ENCODE results near the gene CDCA8.

CDCA8 gene

DNA sequence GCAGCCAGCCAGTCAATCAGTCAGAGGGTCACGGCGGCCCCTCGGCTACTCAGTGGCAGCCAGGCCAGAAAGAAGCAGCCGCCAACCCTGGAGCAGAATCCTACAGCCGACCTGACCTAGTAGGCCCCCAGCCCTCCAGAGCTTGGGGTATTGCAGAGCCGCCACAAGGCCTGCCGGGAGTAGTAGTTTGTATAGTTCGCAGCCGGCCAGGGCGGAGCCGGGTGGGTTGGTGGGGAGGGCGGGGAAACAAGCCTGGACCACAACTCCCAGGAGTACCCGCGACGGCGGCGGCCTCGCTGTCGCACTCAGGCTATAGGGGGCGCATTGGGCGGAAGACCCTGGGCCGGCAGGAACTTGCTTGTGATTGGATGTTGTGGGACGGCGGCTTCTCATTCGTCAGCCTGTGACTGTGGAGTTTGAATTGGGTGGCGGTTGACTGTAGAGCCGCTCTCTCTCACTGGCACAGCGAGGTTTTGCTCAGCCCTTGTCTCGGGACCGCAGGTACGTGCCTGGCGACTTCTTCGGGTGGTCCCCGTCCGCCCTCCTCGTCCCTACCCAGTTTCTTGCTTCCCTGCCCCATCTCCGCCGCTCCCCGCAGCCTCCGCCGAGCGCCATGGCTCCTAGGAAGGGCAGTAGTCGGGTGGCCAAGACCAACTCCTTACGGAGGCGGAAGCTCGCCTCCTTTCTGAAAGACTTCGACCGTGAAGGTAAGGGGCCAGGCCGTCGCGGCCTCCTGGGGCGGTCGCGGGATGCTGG lies at the start of gene CDCA8:
Gene CDCA8 (plus strand): TSS at position 439 of the 756 bp plus-strand sequence. CDS start 175 bp downstream, at position 614.
- DNase-seq (ENCODE audit: low read depth): peak; percentile 95

DNA sequence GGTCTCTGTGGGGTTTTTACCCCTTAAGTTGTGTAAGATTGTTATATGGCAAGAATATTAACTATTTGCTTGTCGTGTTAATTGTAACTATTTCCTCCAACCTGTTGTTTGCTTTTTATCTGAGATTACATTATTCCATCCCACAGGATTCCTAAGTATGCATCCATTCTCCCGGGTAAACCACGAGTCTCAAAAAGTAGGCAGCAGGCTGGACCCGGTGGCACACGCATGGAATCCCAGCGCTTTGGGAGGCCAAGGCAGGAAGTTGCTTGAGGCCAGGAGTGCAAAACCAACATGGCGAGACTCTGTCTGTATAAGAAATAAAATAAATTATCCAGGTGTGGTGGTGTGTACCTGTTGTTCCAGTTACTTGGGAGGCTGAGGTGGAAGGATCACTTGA lies 45.0 kb upstream of the CDCA8 start:
- DNase-seq (ENCODE audit: low read depth): no peak

DNA sequence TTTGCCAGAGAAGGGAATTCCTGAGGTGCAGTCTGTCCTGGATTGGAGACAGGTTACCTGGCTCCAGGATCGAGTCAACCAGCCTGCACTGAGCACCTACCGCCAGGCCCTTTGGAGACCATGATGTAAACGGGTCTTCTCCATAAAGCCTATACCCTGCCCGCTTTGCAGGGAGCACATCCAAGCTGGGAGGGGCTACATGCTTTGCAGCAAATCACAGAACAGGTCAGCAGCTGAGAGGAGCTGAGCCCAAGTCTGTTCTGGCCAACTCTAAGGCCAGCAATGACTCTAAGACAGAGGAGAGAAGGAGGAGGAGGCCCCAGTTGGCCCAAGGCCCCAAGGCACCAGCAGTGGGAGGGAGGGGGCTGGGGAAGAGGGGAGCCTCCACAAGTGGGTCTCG lies 42.1 kb upstream of the CDCA8 start:
- no peak for DNase-seq (ENCODE audit: low read depth)

DNA sequence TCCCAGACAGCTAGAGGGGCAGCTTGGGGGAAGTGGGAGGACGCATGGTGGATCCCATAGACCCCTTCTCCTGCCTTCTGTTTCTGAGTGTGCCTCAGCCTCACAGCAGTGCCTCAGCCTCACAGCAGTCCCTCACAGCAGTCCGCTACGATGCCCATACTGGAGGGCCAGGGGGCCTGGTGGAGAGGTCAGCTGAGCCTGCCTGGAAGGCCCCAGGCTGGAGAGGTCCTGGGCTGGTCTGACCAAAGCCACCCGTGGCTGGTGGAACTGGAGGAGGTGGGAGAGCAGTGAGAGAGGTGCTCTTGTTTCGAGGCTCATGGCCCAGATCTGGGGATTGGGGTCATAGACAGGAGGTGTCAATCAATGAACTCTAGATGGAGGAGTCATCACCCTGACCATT lies 41.6 kb upstream of the CDCA8 start:
- DNase-seq (ENCODE audit: low read depth): no peak

DNA sequence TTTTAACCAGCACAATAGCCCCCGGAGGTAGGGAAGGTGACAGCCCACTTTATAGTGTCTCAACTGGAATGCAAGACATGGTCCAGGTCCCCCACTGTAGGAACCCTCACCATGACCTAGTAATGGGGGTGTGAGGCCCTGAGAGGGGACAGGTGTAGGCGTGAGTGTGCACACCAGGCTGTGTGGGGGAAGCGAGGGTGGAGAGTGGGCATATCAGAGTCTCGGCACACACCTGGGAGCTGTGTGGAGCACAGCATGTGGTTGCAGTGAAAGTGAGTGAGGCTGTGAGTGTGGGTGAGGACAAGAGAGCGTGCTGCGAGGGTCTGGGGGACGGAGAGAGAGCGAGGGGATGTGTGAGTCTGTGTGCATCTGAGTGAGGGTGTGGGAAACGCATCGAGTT lies 40.5 kb upstream of the CDCA8 start:
- DNase-seq (ENCODE audit: low read depth): no peak

DNA sequence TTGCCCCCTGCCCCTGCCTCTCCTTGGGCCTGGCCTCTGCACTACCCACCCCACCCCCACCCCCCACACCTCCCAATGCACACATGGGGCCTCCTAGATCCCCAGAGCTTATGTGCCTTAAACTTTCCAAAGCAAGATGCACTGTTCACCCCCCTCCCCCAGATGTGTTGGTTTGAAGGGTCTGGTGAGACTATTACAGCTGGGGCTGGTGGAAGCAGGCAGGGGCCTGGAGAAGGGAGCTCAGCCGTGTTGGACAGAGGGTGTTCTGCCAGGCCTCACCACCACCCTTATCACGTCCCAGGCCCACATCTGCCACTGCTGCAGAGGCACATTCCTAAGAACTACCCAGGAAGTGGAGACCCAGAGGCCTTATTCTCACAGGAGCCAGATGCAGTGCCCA lies 39.3 kb upstream of the CDCA8 start:
- DNase-seq (ENCODE audit: low read depth): no peak

DNA sequence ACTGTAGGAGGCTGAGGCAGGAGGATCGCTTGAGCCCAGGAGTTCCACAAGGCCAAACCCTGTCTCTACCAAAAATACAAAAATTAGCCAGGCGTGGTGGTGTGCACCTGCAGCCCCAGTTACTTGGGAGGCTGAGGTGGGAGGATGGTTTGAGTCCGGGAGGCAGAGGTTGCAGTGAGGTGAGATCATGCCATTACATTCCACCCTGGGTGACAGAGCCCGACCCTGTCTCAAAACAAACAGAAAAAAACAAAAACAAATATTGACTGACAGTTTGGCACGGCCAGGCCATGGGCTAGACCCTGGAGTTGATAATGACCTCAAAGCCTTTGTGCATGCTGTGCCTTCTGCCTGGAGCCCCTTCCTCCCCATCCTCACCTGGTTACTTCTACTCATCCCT lies 38.4 kb upstream of the CDCA8 start:
- DNase-seq (ENCODE audit: low read depth): no peak

DNA sequence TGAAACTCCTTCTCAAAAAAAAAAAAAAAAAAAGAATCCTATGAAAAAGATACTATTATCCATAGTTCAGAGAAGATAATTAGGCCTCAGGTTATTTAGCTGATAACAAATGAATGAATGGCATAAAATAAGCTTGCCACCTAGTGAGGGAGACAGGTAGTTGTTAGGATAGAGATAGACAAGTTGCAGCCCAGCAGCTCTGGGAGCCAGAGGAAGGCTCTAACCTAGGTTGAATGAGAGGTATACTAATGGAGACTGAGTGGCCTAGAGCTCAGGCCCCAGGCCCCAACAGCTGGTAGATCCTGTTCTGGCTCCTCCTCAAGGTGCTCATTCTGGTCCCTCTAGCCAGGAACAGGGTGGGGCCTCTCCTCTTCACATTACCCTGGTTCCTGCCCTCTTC lies 37.0 kb upstream of the CDCA8 start:
- DNase-seq (ENCODE audit: low read depth): no peak

DNA sequence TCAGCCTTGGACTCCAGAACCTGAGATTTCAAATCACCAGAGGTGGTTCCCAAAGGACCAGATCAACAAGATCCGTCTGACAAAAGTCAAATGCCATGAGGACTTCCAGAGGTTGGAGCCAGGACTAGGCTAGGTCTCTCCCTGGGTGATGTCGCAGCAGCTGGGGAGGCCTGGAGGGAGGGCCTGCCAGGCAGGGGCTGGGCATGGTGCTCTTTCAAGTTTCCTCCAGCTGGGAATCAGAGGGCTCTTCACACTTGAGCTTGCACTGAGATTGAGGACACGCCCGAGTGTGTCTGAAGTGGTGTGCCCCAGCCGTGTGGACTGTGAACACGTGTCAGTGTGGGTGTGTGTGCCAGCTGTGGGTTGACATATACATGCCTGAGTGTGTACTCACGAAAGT lies 36.3 kb upstream of the CDCA8 start:
- DNase-seq (ENCODE audit: low read depth): no peak

DNA sequence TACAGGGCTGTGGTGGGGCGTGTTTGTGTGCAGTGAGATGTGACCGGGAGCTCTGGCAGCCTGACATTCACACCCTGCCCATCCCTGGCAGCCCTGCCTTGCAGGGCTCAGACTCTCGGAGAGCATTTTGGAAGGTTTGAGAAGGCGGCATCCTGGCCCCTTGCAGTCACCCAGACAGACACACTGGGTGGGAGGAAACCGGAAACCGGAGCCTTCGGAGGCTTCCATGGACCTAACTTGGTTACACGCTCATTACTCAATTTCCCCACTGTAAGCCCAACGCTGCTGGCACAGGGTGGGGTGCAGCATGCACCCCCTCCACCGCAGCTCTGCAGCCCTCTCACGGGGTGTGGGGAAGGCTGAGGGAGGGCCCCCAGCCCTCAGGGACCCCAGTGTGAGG lies 35.4 kb upstream of the CDCA8 start:
- DNase-seq (ENCODE audit: low read depth): no peak

DNA sequence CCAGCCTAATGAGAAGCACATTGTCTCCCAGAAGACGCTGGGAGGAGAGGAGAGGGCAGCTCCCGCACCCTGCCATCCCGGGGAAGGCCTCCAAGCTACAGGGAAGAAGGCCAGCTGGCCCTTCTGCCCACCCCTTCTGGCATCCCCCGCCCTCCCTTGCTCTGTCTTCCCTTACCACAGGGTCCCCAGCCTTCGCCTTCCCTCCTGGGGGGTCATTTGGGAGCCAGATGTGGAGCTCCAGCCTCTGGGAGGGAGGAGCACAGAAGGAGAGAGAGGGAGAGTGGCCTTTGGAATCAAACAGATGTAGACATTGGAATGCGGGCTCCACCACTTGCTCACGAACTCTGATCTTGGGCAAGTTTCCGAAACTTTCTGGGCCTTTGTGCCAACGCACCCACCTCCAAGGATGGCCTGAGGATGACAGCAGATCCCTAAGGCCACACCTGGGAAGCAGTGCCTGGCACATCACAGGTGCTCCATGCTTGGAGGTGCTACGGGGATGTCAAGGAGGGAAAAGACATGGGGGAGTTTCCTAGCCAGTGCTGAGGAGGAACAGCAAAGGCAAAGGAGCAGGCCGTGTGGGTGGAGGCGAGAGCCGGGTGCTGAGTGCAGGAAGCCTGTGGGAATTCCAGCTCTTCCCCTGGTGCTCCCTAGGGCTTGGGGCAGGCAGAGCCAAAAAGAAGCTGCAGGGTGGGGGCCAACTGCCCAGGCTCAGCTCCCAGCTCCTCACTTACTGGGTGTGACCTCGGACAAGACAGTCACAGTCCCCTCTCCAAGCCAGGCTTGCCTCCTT lies 34.5 kb upstream of the CDCA8 start:
- no peak for DNase-seq (ENCODE audit: low read depth)

DNA sequence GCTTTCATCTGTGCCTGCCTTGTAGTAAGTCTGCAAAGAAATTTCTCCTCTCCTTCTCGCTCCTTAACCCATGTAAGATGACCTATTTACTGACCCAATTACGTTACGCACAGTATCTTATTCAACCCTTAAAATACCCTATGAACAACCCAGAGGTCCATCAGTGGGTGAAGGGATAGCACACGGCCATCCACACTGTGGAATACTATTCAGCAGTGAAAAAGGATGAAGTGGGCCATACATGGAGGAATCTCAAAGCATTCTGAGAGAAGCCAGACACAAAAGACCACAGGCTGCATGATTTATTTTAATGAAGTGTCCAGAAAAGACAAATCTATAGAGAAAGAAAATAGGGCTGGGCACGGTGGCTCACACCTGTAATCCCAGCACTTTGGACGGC lies 33.8 kb upstream of the CDCA8 start:
- no peak for DNase-seq (ENCODE audit: low read depth)

DNA sequence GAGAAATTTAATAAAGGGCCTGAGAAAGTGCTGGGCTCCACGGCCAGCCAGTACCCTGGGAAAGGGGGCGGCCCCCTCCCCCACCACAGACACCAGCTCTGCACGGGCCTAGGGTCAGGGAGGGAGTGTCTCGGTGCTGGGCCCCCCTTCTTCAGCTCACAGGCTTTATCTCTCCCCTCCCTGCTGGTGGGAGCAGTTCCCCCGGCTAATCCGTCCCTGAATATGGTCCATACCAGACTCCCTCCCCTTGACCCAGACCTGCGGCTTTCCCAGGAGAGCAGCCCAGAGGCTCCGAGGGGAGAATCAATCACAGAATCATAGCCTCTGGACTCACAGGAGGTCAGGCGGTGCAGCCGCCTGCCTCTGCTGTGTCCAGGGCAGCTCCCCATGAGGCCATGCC lies 31.7 kb upstream of the CDCA8 start:
- no peak for DNase-seq (ENCODE audit: low read depth)

DNA sequence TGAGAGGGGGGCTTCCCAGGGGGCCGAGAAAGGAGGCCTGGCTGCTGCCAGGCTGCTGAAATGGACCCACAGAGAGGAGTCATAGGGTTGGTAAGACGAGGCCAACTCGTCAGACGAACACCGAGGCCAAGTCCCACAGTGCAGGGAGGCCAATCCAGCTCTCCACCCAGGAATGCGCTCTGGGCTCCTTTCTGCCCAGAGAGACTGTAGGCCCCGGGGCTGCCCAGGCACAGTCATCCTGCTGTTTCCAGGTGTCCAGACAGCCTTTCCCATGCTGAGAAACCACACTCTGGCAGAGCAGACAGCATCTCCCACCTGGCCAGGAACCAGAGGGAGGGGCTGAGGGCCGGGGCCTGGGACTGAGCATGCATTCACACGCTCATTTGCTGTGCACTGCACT lies 30.9 kb upstream of the CDCA8 start:
- no peak for DNase-seq (ENCODE audit: low read depth)

DNA sequence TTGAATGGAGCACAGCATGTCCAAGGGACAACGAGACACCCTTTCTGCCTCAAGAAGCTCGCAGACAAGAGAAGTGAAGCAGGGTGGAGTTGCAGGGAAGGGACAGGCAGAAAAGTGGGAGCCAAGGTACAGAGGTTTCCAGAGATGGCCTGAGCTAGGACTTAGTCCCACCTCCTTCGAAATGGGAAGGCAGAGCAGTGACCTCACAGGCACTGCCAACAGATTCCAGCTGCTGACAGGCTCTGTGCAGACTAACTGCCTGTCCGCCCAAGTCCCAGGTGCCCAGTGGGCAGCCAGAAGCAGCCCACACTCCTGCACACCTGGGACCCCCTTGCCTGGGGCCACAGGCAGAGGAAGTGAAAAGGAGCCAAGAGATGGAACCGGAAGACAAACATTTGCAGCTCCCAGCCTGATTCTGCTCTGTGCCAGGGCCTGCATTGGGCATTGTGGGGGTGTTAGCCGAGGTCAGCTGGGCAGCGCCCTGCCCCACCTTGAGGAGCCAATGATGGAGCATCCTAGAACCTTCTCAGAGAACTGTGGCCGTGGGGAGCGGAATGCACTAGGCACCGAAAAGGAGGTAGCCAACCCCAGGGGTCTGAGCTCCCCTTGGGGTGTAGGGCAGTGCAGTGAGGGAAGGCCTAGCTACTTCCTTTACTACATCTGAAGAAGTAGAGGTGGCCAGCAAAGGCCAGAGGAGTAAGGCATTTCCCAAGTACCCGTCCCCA lies 30.1 kb upstream of the CDCA8 start:
- no peak for DNase-seq (ENCODE audit: low read depth)

DNA sequence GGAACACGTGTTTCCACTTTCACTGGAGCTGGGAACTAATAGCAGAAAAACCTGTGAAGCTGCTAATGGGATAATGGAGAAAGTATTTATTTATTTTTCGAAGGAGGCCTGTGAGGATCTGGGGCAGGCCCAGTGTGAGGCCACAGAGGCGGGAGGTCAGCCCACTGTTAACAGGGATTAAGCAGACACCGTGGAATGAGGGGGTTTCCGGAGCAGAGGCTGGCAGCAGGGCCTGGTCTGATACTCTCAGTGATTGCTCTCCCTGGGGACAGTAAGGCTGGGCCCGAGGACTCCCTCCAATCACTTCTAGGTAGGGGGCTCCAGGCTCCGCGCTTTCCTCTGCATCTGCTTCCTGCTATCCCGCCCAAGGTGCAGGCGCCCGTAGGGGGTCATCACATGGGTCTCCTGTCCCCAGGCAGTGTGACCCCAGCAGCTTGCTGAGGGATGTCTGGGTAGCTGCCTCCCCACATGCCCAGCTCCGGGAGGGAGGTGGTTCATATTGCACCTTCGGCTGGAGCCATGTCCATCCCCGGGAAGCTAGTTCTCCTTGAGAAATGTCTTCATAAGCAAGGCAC lies 28.8 kb upstream of the CDCA8 start:
- no peak for DNase-seq (ENCODE audit: low read depth)

DNA sequence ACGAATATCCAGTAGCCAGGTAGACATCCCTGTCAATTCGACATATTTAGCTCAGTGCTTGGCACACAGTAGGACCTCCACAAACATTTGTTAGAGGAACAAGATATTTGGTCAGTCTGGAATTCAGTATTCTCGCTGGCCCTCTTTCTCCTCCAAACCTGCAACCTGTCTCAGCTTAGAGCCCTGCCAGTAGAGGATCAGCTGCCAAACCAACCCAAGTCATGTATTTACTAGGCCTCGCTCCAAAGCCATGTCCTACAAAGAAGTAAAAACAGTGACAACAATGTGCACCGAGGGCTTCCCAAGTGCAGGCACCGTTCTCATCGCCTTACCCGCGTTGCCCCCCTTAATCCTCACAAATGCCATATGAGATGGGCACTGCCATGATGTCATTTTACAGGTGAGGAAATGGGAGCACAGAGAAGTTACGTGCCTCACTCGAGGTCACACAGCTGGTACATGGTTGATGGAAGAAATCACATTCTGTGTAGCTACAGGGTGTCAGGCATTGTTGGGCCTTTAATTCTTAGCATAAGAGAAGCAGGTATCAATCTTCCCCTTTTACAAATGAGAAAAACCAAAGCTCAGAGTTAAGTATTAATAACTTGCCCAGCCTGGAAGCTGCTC lies 26.0 kb upstream of the CDCA8 start:
- DNase-seq (ENCODE audit: low read depth): no peak

DNA sequence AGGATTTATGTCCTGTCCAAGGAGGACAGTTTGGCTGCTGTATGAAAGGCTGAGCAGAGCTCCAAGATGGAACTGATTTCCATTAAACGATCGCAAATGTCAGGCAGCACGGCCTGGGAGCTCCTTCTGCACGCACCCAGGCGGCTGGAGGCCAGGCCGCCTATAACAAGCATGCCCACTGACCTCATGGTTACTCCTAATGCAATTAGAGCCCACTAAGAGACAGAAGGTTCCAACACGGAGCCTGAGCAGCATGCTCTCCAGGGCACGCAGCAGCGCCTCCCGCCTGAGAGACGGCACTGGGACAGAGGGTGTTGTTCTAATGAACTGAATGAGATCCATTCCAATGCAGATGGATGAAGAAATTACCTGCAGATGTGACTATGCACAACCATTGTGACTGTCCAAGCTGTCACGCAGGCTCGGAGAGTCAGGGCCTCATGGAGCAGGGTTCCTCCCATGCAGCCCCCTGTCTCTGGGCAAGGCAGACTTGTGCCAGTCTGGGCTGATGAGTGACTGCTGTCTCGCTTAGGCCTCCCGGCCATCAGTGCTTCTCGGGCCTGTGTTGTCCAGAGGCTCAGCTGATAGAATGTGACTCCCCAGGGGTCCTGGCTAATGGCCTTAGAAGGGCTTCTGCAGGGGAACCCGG lies 25.2 kb upstream of the CDCA8 start:
- no peak for DNase-seq (ENCODE audit: low read depth)

DNA sequence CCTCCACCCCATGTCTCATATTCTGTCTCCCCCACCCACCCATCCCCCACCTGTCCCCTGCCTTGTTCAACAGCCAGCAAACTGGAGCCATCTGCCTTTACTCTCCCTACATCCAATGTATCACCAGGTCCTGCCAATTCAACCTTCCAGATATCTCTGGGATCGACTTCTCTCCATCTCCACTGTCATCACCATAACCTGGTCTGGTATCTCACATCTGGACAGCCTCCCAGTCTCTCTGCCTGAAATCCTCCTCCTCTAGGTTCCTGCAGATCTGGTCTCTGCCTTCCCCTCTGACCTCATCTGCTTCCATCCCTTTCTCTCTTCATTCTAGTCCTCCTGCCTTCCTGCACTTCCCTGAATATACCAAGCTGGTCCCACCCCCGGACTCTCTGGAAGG lies 22.2 kb upstream of the CDCA8 start:
- DNase-seq (ENCODE audit: low read depth): no peak

DNA sequence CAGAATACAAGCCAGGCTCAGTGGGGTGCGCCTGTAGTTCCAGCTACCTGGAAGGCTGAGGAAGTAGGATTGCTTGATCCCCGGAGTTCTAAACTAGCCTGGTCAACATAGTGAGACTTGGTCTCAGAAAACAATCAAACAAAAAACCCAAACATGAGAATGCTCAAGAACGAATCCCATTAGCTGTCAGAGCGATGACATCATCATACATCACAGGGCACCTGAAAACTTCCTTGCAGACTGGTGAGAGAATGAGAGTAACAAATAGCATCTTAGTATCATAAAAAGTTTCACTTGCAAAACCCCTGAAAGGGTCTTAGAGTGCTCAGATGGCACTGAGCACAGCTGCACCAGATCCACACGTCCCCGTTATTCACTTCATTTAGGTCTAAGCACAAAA lies 21.1 kb upstream of the CDCA8 start:
- DNase-seq (ENCODE audit: low read depth): no peak

DNA sequence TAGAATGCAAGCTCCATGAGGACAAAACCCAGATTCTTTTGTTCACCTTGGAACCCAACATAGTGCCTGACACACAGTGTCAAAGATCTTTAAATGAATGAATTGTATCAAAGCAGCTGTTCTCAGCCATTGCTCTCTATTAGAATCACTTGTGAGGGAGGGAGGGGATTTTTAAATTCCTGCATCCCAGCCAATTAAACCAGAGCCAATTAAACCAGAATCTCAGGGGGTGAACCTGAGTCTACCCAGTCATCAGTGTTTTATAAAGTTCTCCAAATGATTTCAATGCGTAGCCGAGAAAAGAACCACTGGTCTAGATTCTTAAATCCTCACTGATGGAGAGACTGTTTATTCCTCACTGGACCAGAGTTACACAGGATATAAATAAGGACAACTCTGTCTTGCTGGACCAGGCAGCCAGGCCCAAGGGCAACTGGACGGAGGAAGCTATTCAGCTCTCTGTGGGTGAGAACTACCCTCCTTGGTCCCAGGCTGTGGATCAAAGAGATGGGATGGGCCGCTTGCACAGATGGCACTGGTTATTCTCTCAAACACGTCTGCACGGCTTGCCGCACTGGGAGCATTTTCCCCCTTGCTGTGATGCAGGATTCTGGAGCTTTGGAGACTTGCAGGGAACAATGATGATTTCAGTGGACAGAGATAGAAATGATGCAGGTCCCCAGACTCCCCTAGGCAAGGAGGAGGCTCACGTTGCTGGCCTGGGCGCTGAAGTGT lies 20.0 kb upstream of the CDCA8 start:
- DNase-seq (ENCODE audit: low read depth): no peak
